C1 segment of cervical spinal cord (tissue), 14 donors: ENCODE data around the gene EEPD1.
"Not testable (repeated sequence)": the region's sequence is repeated elsewhere in the genome, so short reads cannot be mapped to it uniquely, and the experiment has no call there.

Source experiments
- DNase-seq, 14 donors: peaks; one replicate each; lab custom pipeline; 2025; lab: John Stamatoyannopoulos, UW

The EEPD1 gene

DNA sequence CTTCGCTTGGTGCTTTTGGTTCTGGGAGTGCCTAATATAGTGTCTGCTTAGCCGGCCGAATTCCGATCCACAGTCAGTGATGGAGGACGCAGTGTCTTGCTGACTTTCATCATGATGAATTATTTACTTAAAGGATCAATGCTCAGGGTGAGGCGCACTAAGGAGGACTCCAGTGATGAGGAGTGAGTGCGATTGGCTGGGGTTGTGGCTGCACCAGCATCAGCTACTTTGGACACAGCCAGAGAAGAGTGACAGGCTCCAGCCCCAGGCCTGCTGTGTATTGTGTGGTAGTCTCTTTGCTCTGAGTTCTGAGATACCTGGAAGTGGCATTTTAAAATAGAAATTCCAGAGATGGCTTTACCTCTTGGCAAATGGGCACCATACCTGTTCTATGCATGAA lies 163.3 kb downstream of the EEPD1 start:
- no peak for DNase-seq

DNA sequence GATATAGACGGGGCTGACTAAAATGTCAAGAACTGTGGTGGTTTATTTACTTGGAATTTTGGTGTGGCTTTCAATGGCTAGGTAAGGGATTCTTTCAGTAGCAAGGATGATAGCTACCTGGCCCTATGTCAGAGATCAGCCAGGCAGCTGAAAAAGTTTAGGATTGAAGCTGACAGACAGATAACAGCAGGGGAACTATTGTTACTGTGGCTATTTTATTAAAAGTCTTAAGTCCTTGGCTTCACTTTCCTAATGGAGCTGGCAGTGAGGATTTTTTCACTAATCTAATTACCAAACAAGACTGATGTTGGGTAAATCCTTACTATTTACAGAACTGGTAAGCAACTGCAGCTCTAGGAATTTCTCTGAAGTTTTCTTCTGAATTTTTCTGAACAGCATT lies 164.2 kb downstream of the EEPD1 start:
- DNase-seq = no peak

DNA sequence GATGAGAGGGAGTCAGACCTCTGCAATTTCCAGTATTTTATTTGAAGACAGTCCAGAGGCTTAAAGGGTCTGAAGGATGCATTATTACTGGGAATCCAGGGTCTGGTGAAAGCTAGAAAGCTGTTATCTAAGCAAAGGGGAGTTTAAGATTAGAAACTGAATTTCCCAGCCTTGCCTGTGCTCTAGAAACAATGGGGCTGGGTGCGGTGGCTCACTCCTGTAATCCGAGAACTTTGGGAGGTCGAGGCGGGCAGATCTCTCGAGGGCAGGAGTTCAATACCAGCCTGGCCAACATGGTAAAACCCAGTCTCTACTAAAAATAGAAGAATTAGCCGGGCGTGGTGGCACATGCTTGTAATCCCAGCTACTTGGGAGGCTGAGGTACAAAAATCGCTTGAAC lies 165.1 kb downstream of the EEPD1 start:
- no peak for DNase-seq

DNA sequence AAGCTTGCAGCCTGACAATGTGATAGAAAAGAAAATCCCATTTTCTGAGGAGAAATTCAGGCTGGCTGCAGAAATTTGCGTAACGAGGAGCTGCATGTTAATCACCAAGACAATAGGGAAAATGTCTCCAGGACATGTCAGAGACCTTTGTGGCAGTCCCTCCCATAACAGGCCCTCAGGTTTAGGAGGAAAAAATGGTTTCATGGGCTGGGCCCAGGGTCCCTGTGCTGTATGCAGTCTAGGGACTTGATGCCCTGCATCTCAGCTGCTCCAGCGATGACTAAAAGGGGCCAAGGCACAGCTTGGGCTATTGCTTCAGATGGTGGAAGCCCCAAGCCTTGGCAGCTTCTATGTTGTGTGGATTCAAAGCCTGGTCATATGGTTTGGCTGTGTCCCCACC lies 168.2 kb downstream of the EEPD1 start:
- not testable (repeated sequence) for DNase-seq

- no peak for DNase-seq
These were observed 183.3 kb downstream of the EEPD1 start for GRCh38 chr7:36336390-36336789.

- DNase-seq = no peak
These were observed 185.2 kb downstream of the EEPD1 start for GRCh38 chr7:36338256-36338655.

GRCh38 chr7:36343548-36343947 lies 190.5 kb downstream of the EEPD1 start:
- DNase-seq = no peak

- no peak for DNase-seq
These were observed 191.6 kb downstream of the EEPD1 start for GRCh38 chr7:36344622-36345021.

- no peak for DNase-seq
These were observed 193.3 kb downstream of the EEPD1 start for GRCh38 chr7:36346260-36346831.

DNA sequence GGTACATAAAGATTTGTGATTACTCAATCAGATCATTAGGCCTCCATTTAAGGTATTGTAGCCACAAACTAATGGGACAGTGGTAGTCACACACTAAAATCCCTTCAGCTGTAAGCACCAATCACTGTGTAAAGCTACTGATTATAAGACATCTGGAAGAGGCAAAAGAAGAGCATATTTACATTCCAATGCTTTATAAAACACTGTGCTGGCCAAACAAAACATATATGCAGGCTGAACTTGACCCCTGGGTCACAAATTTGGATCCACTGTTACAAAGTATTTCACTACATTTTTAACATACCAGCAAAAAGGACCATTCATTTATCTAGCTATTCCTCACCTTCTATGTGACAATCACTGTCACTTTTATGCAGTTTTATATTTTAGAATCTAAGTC lies 195.2 kb downstream of the EEPD1 start:
- DNase-seq = no peak

DNA sequence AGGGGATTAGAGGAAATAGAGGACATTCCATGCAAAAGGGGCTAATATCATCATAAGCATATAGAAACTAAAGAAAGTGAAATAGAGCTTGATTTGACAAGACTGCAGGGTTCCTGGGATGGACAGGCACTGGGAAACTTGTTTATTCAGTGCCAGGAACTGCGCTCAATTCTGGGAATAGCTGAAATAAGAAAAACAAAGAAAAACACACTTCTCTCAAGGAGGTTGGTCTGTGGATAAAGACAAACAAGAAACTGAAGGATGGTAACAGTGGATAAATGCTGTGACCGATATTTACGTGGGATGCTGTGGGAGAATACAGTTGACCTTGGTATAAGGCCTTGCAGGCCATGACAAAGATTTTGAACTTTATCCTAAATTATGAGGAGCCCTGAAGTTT lies 195.7 kb downstream of the EEPD1 start:
- DNase-seq = no peak

DNA sequence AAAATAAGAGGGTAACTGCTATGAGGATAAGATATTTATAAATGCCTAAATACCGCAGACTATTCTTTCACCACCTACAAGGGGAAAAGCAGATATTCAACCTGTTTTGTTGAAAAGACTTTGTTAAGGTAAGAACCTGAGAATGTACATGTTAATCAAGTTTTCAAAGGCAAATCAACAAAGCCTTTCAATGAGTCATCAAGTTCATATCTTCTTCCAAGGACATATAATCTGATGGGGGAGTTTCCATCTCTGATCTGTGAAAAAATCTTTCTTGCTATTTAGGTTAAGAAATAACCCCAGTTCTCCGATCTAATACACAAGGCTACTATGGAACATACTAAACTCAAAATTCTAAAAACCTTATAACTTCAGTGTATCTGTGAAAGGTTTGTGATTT lies 196.6 kb downstream of the EEPD1 start:
- no peak for DNase-seq
